ENCODE measurements around the gene WDR1.
"Not testable (repeated sequence)": the region's sequence is repeated elsewhere in the genome, so short reads cannot be mapped to it uniquely, and the experiment has no call there.

The WDR1 gene

DNA sequence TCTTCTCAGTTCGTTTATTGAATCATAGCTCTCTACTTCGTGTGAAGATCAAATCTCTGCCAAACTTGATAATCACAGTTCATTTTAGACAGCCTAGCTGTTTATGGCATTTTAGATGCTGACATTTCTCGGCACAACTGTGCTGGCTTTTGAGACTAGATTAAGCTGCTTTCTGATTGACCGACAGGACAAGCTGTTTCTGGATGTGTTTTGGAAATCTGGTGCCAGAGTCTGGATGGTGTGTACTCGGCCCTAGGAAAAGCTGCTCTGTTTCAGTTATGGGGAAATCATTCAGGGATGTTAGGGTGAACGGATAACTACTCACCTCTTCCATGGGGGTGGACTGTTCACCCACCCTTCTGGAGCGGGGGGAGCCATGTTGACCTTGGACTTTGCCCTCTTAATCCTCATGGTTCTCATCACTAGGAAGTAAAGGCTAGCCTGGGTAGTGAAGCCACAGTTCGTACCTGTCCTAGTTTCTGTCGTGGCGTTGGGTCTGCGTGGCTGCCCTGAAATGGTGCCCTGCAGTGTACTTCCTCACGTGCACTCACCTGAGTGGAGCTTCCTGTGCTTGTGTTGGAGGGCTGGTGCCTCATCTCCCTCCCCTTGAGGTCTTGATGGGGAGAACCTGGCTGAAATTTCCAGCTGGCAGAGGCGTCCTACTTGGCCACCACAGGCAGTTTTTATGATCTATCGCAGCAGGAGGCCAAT lies 13.7 kb upstream of the WDR1 start:
- no peak for DNase-seq

- no peak for DNase-seq
These were observed 12.9 kb upstream of the WDR1 start for GRCh38 chr4:10129196-10130177.

GRCh38 chr4:10128761-10129160 lies 12.2 kb upstream of the WDR1 start:
- DNase-seq: no peak

DNA sequence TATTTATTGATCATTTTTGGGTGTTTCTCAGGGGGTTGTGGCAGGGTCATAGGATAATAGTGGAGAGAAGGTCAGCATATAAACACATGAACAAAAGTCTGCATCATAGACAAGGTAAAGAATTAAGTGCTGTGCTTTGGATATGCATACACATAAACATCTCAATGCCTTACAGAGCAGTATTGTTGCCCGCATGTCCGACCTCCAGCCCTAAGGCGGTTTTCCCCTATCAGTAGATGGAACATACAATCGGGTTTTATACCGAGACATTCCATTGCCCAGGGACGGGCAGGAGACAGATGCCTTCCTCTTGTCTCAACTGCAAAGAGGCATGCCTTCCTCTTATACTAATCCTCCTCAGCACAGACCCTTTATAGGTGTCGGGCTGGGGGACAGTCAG lies 10.9 kb upstream of the WDR1 start:
- not testable (repeated sequence) for DNase-seq

- no peak for DNase-seq
These were observed 7.8 kb upstream of the WDR1 start for GRCh38 chr4:10124167-10124930.

DNA sequence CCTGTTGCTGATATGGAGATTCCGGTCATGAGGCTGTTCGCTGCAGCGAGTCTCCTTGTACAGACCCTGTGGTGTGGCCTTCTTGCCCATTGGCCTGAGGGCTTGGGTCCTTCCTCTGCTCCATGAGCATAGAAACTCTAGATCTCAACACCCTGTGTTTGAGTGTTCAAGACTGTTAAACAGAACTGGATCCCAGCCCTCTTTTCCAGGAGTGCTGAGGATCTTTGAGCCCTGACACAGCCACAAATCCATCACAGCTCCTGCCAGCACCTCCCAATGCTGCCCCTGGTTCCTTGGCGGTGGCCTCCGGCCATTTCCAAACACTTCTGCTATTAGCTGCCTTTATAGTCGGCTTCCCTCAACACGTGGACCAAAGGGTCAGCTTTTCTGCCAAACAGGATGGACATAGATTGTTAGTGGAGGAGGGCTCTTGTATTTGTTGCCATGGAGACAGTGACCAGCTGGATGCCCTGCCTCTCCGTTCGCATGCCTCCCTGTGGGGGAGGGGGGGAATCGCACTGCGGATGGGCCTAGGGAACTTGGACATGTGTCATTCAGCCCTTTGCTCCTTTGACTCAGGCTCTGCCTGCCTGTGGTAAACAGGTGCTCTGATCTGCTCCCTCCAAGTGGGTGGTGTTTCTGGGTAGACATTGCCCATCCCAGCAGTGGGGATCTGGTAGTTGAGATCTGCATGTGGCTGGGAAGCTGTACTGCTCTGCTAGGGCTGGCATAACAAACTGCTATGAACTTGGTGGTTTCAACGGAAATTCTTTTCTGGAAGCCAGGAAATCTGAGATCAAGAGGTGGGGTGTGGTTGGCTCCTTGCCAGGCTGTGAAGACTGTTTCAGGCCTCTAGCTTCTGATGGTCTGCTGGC lies 6.9 kb upstream of the WDR1 start:
- DNase-seq: peak in 1 of 2 experiments; percentile 52

DNA sequence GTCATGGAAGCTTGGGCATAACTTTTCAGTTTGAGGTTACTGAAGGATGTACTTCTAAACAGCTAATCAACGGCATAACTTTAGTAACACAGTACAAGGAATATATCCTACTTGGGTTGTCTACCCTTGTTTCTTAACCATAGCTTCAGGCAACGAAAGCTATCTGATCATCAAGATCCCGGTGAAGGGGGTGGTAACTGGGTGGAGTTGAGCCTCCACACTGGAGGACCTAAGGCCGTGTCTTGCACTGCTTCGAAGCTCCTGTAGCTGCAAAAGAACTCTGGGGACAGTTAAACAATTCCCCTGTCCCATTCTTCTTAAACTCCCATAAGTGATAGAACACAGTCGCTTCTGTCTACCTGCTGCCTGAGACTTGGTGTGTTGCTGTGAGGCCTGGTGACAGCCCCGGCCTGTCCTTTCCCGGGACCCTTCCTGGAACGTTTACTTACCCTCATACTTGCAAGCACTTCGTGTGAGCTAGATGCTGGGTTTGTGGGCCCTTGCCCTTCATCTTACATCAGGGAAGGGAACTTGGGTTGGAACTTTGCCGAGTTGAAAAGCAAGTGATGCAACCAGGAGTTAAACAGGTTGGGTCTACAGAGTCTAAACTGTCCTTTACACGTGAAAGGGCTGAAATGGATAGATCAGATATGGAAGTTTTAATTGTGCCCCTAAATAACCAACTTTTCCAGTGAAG lies 5.8 kb upstream of the WDR1 start:
- no peak for DNase-seq

GRCh38 chr4:10121568-10122208 lies 5.1 kb upstream of the WDR1 start:
- DNase-seq: no peak

DNA sequence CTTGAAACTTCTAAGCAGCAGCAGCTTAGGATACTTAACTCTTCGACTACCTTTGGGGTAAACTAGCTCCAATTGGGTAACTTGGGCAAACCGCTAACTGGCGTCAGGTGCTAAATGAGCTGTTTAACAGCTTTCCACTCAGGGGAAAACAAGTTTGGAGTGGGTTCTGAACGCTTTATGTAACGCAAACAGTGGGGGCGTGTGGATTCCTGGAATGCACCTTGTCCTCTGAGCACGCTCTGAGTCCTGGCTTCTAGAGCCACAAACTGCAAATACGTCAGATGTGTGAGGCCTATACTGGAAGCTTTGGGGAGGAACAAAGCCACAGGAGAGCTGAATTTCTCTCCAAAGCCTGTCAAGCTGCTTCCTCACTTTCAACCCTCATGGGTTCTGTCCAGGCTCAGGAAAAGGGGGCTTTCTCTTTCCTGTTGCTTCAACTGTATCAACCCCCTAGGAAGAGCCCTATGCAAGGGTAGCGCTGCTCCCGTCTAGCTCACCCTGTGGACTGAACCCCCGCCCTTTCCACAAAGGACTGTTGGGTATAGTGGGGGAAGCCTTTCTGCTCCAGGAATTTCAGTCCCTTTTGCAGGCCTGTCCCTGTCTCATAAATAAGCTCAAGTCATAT lies 4.5 kb upstream of the WDR1 start:
- DNase-seq: no peak

DNA sequence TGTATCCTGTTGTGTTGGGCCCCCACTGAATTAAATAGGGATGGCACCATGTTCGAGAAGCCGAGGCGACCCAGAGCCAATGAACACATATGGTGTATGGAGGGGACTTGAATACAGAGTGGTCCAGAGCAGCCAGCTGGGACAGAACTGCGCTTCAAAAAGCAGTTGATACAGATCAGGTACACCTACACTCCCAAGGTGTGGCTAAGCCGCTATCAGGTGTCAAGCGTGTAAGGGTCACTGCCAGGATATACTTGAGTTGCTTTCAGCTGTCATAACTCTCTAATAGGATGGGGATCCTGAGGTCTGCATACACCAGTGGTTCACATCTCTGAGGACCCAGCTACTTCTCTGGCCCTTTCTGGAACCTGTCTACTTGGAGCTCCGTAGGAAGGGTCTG lies 3.2 kb upstream of the WDR1 start:
- no peak for DNase-seq

DNA sequence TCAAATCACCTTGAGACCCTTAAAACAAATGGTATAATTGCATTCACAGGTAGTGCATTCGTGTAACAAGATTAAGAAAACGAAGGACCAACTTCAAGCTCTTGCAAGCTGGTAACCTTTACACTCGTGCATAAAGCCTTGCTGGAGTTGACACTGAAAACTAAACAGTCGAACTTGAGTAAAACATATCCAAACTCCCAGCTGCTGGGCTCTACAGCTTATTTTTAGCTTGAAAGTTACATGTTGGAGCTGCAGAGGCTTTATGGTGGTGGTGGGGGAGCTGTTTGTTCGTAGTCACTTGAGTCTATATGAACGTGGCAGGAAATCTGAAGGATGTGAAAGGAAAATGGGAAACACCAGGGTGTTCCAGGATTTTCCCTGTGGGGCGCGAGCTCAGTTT lies 2.7 kb upstream of the WDR1 start:
- DNase-seq: no peak

- peak; percentile 59 to 65 for DNase-seq
These were observed 1.7 kb upstream of the WDR1 start for GRCh38 chr4:10118048-10119004.

- peak in 1 of 2 experiments; percentile 60 for DNase-seq
These were observed 904 bp upstream of the WDR1 start for GRCh38 chr4:10117359-10118047.

DNA sequence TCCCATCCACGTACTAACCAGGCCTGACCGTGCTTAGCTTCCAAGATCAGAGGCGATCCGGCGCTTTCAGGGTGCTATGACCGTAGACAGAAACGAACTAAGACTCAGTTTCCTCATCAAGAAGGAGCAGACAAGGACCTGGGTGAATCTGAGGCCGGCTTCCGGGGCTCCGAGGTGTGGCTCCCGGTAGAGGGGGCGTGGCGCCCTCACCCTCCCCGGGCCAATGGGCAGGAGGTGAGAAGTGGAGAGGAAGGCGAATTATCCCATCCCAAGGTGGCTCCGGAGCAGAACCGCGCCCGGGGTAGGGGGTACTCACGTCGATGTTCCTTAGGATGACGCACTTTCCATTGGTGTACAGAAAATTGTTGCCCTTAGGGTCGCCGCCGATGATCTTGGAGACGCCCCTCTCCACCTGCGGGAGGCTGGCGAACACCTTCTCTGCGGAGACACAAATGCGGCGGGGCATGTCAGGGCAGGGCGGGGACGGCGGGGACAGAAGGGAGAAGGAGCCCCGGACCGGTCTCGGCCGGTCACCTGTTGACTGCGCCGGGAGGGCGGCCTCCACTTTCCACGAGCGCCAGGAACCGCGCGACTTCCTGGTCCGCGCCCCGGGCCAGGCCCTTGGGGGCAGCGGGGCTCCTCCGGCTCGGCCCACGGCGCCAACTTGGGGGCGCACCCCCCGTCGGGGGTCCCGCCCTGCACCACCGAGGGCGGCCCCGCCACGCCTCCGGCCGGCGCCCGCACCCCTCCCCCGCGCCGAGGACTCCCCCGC lies 616 bp downstream of the WDR1 start:
- peak; percentile 82 to 86 for DNase-seq

GRCh38 chr4:10115271-10115796 lies 1.3 kb downstream of the WDR1 start:
- no peak for DNase-seq

DNA sequence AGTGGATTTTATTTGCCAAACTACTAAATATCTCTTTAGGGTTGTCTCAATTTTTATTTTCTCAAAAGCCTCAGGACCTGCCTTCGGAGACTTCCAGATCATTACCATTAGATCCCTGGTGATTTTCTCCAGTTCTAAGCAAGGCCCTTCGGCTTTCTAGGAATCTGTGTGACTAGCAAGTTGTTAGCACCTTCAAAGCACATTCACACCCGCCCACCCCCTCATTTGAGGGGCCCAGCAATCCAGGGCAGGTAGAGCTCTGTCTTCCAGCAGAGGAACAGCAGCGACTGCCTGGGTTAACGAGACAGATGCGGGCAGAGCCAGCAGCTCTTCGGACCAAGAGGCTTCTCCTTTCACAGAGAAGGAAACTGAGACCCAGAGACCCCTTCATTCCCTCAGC lies 2.0 kb downstream of the WDR1 start:
- peak in 1 of 2 experiments; percentile 23 for DNase-seq

- no peak for DNase-seq
These were observed 2.5 kb downstream of the WDR1 start for GRCh38 chr4:10114147-10114546.

Measured in activated T-cell treated with anti-CD3 and anti-CD28 coated beads, Interleukin-2, amount 50 U/mL, for 48 hours (primary cell).